GM19025 (cell line): ENCODE data around the gene IFT74.

ENCODE experiments used
- ATAC-seq: cut with Tn5 transposase; IDR thresholded peaks from one replicate; pipeline ENCODE4 v1.9.1; 2021; ENCODE audit warnings: mild to moderate bottlenecking, low read depth, moderate library complexity; ENCODE audit not compliant: unreplicated experiment

IFT74 gene

DNA sequence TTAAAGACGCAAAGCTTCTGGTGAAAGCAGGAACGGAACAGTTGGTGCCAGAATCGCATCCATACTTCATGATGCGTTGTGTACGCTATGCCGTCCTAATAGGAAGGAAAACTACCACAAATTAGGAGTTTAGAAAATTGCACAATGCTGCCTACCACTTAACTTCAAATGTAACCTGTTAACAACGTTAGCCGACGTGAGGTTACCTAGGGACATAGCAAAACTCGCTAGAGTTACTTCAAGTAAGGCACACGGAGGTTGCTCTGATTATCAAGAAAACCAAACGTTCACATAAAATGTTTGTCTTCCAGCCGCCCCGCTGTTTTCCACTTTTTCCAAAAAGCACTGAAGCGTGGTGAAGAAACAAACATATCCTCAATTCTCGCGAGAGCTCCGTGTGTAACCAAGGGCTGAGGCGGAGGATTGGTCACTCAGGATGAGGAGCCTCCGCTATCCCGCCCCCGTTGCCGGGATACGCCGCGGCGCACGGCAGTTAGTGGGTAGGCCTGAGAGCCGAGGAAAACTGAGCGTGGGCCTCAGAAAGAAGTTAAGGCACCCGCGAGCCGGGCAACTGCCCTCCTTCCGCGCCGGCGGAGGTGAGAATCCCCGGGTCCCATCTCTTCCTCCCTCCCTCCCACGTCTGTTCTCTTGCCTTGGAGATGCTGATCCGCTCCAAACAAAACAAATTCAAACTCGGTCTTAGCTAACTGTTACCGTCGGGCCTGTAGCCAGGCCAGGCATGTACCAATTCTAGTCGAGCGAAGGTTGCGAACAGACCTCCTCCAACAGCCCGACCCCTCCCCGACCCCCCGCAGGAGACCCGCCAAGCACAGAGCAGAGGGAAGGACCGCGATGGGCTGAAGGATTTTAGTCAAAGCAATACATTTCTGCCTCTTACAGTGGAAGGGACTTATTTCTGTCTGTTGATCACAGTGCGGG is at the start of gene IFT74:
Gene IFT74 (plus strand): TSS at position 492 of the 939 bp plus-strand sequence. CDS start 5,556 bp downstream, outside the sequence.
- ATAC-seq = peak; percentile 100

DNA sequence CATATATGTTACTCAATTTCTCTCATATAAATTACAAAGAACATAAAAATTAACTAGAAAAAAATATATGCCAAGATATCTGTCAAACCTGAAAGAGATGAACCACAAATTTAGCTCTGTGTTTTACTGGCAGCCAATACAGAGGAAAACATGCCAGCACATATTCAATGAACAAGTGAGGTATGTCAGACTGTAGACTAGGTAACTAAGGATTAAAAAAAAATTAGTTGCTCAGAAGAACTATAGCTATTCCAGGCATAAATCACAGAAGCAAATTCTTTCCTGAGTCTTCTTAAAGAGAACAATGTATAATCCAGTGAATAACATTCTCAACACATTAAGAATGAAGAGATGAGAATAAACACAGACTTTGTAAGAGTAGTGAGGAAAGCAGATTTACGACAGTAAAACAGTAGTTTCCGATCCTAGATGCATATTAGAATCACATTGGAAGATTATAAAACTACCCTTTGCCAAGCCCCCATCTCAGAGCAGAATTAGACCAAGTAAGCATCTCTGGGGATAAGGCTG is 43.0 kb upstream of the IFT74 start:
- ATAC-seq = no peak

DNA sequence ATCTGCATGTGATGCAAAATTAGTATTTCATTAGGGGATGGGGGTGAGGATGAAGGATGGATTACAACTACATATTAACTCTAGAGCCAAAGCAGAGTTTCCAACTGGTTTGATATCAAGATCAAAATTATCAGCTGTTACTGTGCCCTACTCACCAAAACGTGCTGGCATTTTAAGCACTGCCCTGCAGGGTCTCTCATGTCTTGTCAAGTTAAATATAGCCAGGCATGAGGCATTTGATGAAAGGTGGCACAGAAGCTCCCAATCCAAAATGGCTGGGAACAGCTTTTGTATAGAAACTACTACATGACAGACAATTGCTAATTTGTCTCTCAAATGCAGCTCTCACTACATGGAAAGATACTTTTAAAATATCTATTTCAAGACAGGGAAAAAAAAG is 36.5 kb upstream of the IFT74 start:
- ATAC-seq = no peak

DNA sequence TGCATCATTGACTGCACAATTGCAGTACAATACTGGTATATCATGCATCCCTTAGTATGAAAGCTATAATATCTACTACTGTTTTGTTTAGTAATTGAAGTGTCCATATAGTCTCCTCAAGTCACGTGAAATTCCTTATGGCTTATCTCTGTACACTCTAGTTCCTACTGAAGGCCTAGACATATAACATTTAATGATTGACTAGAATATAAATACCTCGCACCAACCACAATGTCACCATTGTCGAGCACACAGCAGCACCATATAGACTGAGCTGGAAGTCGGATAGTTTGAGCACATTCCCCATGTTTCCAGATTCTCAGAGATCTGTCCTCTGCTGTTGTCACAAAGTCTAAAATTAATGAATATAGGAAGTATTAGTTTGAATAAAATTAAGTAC is 30.6 kb upstream of the IFT74 start:
- ATAC-seq = no peak

DNA sequence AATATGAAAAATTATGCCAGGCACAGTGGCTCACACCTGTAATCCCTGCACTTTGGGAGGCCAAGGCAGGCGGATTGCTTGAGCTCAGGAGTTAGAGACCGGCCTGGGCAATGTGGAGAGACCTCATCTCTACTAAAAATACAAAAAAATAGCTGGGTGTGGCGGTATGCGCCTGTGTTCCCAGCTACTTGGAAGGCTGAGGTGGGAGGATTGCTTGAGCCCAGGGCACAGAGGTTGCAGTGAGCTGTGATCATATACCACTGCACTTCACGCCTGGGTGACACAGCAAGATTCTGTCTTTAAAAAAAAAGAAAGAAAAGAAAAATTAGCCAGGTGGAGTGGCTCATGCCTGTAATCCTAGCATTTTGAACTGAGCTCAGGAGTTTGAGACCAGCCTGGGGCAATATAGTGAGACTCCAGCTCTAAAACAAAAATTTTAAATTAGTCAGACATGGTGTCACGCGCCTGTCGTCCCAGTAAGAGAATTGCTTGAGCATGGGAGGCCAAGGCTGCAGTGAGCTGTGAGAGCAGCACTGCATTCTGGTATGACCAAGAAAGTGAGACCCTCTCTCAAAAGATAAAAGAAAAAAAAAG is 27.2 kb upstream of the IFT74 start:
- no peak for ATAC-seq

DNA sequence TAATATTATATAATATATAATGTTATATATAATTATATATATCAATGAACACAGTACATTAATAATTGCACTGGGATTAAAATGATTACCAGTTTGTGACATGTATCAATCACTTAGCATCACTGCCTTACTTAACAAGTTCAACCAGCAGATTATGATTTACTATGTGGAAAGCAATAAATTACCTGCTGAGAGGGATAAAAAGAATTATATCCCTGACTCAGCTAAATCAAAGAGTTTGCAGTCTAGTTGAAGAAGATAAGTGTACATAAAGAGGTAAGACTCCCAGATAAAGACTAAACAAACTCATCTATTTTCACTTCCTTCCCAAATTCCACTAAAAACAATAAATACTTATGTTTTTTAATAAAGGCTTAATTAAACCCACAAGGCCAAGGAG is 20.4 kb upstream of the IFT74 start:
- ATAC-seq = no peak

DNA sequence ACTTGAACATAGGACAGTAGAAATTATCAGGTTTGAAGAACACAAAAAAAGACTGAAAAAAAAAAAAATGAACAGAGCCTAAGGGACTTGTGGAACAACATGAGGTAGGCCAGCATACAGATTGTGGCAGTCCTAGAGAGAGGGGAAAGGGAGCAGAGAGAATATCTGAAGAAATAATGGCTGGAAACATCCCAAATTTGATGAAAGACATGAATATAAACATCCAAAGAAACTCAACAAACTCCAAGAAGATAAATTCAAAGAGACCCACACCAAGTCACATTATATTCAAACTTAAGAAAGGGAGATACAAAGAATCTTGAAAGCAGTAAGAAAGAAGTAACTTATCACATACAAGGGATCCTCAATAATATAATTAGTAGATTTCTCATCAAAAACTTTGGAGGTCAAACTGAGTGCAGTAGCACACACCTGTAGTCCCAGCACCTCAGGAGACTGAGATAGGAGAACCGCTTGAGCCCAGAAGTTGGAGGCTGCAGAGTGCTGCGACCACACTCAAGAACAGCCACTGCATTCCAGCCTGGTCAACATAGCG is 18.3 kb upstream of the IFT74 start:
- ATAC-seq = no peak

DNA sequence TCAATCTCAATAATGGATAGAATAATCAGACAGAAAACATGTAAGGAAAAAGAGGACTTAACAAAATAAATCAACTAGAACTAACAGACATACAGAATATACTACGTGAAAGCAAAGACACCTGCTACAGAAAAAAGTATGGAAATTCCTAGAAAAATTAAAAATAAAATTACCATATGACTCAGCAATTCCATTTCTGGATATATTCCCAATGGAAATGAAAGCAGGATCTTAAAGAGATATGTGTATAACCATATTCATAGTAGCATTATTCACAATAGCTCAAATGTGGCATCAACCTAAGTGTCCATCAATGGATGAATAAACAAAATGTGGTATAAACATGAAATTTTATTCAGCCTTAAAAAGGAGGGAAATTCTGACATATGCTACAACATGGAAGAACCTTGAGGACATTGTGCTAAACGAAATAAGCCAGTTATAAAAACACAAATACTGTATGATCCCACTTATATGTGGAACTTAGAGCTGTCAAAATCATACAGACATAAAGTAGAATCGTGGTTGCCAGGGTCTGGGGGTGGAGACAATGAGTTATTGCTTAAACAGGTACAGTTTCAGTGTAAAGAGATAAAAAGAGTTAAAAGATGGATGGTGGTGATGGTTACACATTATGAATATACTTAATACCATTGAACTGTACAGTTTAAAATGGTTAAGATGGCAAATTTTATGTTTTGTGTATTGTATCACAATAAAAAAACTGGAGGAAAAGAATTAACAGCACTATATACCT is 16.1 kb upstream of the IFT74 start:
- ATAC-seq = no peak

DNA sequence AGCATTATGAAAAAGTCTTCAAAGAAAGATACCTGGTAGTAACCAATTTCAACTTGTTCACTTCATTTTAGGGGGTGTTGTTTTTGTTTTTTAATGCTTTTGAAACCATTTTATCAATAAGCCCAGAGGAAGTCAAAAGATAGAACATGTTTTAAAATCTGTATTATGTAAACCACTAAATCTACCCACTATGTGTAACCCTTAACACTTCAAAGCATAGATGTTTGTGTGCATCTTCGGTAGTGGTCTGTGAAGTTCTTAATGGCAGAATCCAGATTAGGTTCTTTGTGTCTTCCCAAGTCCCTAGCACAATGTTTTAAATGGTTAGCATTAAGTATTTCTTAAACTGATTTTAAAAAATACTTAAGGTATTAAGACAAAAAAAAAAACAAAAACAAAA is 15.4 kb upstream of the IFT74 start:
- no peak for ATAC-seq

DNA sequence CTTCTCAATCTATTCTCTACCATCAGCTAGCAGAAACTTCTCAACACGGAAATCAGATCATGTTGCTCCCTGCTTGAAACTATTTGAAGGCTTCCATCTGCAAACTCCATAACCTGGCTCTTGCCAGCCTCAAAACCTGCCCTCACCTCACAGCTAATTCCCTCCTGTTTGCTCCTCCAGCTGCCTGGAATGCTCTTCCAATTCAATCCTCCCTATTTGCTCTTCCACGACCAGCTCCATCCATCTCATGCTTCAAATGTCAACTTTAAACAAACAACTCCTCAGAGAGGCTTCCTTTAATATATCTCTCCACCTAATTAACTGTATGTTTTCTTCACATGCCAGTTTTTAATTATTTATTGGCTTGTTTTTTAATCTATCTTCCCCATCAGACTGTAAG is 10.6 kb upstream of the IFT74 start:
- no peak for ATAC-seq

DNA sequence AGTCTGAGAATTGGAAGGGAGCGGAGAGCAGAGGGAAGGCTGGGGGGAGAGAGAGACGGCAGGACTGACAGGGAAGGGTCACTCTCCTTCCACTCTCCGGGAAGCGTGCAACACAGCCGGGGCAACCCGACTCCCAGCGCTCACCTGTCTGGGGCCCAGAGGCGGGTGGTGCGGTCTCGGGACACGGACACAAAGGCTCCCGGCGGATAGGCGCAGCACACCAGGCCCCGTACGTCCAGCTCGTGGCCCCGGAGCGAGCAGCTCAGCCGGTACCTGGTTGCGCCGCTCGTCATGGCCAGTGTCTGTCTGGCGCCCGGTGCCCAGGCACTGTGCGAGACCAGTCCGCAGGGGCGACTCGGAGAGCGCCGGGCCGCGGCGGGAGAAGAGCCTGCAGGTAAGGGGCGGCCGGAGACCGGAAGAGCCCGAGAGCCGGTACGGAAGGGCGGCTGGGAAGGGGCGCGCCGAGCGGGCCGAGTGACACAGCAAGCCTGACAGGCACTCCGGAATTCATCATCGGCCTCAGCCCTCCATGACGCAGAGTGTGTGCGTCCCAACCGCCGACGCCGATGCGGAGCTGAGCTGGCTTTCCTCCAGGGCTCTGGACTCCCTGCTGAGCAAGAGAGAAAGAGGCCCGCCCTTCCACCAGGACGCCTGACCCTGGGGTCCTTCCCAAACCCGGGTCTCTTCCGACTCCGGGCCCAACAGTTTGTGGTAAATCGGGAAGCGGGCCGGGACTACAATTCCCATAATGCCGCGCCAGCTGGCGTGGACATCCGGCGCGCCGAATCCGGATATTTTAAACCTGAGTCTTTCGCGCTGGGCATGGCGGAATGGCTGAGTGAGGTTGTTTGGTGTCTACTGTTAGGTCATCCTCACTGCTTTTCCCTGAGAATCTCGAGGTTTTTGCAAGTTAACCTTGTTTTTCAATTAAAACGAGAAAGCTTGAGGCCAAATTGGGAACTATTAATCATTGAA is 9.2 kb upstream of the IFT74 start, which contains the start of gene PLAA:
Gene PLAA (minus strand): TSS at position 490 of the 975 bp plus-strand sequence. CDS start 197 bp downstream, at position 293.
- peak; percentile 99 for ATAC-seq

DNA sequence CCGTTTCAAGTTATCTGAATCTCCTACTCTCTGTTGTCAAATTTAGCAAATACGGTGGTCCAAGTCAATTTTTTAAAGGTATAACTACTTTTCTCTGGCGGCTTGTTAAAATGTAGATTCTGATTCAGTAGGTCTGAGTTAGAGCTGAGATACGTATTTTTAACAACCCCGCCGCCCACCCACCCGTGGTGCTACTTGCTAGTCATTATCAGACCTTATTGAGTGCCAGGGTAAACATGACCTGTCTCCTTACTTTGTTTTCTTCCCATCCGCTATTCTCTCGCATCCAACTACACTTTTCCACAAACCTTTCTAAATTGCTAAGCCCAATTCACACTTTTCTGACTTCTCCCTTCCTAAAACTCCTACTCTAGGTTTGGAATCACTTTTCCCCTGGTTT is 8.5 kb upstream of the IFT74 start:
- no peak for ATAC-seq

DNA sequence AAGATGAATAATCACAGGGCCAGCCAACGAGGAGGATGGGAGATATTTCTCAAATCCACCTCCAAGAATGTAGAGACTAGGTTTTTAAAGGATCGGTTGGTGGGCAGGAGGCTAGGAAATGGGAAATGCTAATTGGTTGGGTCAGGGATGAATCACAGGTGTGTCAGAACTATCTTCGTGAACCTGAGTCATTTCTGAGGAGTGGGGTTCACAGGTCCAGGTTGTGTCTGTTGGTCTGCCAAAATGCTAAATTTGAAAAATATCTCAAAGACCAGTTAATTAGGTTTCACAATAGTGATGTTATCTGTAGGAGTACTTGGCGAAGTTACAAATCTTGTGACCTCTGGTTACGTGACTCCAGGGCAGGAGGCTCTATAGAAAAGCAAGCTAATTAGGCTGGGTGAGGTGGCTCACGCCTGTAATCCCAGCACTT is 6.6 kb upstream of the IFT74 start:
- no peak for ATAC-seq

DNA sequence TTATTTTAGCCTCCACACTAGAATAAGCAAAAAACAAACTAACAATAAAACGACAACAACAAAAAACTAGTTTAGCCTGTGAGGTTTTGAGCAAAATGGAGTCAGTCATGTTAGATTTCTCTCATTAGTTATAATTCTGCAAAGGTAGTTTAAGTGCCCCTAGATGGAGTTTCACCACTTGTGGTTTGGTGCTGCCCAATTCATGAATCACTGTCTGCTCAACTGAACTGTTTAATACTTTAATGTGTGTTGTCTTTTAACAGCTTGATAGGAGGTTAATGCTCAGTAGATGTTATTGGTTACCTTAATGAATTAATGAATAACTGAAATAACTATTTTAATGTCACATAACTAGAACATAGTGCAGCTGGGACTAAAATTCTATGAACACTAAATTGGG is 5.7 kb upstream of the IFT74 start:
- ATAC-seq = no peak

DNA sequence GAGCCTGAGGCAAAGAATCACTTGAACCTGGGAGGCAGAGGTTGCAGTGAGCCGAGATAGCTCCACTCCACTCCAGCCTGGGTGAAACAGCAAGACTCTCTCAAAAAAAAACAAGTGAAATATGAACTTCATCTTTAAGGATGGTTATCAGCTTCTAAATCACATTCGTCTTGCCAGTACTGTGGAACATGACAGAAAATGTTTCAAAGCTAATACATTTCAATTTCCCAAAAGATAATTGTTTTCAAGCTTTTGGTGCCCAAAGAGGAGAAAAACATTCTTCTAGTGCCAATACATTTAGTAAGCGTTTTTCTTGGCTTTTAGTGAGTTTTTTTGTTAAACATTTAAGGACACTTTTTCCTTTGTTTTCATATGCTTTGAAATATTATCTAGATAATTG is 4.4 kb upstream of the IFT74 start:
- ATAC-seq = no peak

DNA sequence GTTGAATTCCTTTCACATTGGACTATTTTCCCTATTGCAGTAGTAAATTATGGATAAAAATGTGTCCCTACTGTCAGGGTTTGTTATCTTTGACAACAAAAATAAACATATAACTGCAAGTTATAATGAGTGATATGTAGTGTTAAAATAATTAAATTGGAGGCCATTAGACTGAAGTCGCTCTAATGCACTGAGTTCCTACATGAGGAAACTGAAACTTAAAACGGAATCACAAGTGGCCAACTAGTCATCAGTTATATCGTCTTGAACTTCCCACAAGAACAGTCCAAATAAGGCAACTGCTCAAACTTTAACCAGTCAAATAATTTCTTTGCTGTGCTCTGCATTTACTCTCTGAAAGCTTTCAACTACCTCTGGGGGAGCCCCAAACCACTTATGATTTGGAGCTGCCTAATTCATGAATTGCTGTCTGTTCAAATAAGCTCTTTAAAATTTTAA is 2.1 kb upstream of the IFT74 start:
- ATAC-seq = no peak

DNA sequence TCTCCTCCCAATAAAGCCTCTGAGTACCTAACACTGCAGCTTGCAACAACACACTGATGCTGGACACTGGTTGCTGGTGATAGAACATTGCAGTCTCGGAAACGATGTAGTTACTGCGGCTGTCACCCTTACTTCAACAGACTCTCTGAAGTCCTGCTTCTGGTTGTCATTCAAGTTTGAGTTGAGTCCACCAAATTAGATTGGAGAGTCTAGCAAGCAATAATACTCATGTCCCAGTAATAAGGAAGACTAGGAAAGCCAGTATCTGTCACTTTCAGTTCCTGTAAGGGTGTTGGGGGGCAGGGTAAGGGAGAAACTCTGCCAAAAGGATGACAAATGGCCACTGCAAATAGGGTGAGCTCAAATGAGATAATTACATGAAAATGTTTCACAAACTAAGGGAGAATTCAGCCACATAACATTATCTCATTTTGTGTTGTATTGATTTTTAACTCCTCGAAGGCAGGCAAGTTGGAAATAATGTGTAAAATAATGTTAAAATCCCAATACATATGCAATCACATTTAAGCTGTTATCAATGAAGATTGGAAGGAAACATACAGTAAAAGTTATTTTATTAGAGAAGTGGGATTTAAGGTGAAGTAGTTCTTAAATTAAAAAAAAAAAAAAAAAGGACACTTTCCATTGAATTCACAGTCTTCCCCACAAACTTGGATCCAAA is 849 bp upstream of the IFT74 start:
- no peak for ATAC-seq

DNA sequence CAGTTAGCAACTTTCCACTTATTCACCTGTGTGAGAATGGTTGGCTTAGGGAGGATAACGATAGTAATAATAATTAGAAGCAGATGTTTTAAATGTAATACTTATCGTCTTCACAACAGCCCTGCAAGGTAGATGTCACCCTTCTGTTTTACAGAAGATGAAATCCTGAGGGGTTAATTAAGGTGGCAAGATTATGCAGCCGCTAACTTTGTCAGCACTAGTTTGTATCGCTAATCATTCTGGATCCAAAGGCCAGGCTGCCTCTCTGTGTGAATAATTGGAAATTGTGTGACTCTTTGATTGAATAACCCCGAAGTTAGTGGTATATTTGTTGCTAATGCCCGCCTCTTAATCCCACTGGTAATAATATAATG is 635 bp downstream of the IFT74 start:
- no peak for ATAC-seq

DNA sequence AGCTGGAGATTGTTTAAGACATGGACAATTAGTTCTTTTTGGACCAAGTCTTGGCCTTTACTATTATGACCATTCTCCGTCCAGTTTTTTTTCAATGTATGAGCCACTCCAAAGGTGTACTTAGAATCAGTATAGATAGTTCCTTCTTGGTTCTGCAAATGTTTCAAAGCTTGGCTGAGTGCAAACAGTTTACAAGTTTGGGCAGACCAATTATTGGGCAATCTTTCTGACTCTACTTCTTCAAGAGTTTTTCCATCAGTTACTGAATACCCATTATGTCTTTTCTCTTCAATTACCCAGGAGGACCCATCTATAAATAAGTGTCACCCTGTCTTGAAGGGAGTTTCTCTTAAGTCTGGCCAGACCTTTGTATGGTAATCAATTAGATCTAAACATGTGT is 15.5 kb downstream of the IFT74 start:
- ATAC-seq = no peak
